Astrocyte of the cerebellum (primary cell): Measurements from ENCODE around the gene IDUA.

Experiments
- DNase-seq: peaks from one replicate; pipeline ENCODE4 v3.0.0-alpha.2; 2011; ENCODE audit warnings: low read depth
- H3K4me3 ChIP-seq: 2 replicates; pipeline ENCODE4 v1.5.1; 2011; ENCODE audit warnings: mild to moderate bottlenecking, low read depth, low read length, moderate library complexity
- CTCF ChIP-seq: IDR thresholded peaks from 2 replicates; pipeline ENCODE4 v1.5.1; 2012; ENCODE audit warnings: low read length, low read depth, moderate library complexity, mild to moderate bottlenecking; ENCODE audit errors: missing control alignments
- in situ Hi-C: cut with HindIII; loops from 2 replicates; pipeline ENCODE4 v1.10.0; 2017; ENCODE audit warnings: low sequenced_read_pairs

Gene IDUA

DNA sequence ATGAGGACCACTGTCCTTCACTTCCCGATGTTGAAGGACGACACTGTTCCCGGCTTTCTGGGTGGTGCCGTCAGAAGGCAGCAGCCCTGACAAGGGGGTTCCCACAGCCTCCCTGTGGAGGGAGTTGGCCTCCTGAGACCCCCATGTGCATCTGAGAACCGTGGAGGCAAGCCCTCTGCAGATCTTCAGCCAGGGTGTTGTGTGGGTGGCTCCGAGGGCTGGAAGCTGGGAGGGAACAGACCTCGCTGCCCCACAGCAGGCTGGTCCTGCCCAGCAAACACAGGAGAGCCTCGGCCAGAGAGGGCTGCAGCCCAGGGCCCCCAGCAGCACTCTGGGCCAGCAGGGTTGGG lies 29.6 kb upstream of the IDUA start:
- H3K4me3 ChIP-seq, result no peak overlapping the region
- DNase-seq, result no peak
- TF ChIP-seq CTCF, result no peak
- in situ Hi-C loops, result no loop called here

DNA sequence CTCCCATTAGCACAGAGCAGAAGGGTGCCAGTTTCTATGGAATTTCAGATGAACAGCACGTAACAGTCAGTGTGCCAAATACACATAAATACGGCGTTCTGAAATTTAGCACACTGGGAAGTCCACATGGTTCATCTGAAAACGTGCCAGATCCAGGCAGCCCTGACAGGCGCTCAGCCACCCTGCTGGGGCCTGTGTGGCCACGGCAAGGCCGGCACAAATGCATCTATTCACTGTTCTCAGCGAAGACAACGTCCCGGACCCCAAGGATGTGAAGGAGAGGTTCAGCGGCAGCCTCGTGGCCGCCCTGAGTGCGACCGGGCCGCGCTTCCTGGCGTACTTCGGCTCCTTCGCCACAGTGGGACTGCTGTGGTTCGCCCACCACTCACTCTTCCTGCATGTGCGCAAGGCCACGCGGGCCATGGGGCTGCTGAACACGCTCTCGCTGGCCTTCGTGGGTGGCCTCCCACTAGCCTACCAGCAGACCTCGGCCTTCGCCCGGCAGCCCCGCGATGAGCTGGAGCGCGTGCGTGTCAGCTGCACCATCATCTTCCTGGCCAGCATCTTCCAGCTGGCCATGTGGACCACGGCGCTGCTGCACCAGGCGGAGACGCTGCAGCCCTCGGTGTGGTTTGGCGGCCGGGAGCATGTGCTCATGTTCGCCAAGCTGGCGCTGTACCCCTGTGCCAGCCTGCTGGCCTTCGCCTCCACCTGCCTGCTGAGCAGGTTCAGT lies 29.1 kb upstream of the IDUA start:
- in situ Hi-C loops, result no loop called here
- no peak for DNase-seq
- no peak overlapping the region for H3K4me3 ChIP-seq
- TF ChIP-seq CTCF, result no peak

DNA sequence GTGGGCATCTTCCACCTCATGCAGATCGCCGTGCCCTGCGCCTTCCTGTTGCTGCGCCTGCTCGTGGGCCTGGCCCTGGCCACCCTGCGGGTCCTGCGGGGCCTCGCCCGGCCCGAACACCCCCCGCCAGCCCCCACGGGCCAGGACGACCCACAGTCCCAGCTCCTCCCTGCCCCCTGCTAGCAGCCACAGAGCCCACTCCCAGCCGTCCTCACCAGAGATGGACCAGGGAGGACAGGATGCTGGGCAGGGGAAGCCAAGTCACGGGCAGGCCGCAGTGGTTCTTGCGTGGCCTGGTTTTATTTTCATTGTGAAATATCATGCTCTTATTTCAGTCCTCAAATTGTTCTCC lies 28.6 kb upstream of the IDUA start:
- in situ Hi-C loops, result no loop called here
- no peak for DNase-seq

DNA sequence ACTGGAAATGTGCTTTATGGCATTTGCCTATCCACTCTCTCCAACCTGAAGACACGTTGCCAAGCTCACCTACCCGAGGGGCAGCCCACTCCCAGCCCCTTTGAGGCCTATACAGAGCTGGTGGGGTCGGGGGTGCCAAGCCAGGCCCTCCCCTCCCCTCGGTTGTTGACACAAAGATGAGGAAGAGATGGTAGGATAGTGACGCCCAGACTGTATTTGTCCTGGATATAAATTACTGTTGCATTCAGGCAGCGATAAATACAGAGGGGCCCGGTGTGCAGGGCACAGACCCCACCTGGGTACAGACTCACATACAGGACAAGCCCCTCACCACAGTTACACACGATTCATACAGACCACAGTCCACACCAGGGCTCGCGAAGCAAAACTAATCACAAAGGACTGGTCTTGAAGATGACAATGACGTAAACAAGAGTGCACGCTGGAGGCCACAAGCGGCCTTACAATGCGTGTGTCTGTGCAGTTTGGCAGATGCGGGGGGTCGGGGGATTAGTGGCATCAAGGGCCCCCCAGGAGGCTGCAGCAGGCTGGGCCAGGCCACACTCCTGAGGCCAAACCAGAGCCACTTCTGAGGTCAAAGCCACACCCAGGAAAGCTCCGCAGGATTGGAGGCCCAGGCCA lies 28.0 kb upstream of the IDUA start:
- DNase-seq, result no peak
- H3K4me3 ChIP-seq, result no peak overlapping the region
- in situ Hi-C loops, result no loop called here
- no peak for TF ChIP-seq CTCF

More for the DNA sequence above, 28.6 kb upstream of the IDUA start:
- TF ChIP-seq CTCF, result no peak
- no peak overlapping the region for H3K4me3 ChIP-seq

DNA sequence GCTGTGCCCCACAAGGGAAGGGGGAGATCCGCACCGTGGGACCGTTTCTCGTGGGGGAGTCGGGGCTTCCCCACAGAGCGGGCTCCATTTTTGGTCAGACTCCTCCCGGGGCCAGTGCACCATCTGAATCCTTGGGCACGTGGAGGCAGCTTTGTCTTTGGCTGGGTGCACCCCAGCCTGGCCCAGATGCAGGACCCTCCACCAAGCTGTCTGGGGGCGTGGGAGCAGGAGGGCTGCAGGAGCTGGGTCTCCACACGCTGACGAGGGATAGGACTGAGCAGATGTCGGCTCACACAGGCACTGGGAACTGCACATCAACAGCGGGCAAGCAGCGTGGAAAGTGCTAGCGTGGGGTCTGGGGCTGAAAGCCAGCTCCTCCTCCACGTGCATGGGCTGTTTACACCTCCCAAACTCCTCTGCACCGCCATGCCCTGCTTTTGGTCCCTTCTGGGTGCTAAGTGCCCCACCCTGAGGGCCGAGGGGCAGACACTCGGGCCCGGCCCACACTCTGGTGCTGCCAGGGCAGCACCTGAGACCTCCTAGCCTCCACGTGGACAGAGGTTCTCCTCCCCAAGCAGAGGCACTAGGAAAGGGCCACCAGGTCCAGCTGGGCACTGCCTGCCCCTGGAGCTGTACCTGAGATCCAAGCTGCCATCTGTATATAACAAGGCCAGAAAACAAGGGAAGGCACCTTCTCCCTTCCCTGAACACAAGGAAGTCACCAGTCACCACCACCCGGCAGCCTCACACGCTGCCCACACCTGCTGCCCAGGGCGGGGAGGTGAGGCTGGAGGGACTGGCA lies 27.3 kb upstream of the IDUA start:
- in situ Hi-C loops, result no loop called here
- no peak for TF ChIP-seq CTCF
- H3K4me3 ChIP-seq, result no peak overlapping the region
- DNase-seq, result no peak

DNA sequence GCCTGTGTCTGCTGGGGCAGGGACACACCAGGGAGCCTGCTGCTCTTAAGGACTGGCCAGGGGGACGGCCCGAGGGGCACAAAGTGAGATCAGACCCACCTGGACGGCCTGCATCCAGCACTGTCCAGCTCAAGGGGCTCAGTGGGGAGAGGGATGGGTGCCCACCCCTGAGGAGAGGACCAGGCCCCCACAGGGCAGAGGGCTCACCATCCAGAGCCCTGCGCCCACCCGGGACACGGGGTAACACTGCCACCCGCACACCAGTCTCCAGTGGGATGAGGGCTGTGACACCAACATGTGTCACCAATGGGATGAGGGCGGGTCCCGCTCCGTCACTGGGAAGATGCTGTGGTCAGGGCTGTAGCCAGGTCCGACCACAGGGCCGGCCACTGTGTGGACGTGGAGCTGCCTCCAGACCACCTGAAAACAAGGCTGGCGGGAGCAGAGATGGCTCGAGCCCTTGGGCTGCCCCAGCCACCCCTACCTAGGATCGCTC lies 26.7 kb upstream of the IDUA start:
- TF ChIP-seq CTCF, result no peak
- in situ Hi-C loops, result no loop called here

More for the DNA sequence above, 26.7 kb upstream of the IDUA start:
- no peak for DNase-seq
- no peak overlapping the region for H3K4me3 ChIP-seq
